GM19467 (cell line): ENCODE results near the gene HOXB9.

Source experiments
- ATAC-seq: cut with Tn5 transposase; IDR thresholded peaks from one replicate; pipeline ENCODE4 v1.9.1; 2021; ENCODE audit warnings: mild to moderate bottlenecking, moderate library complexity; ENCODE audit not compliant: unreplicated experiment

HOXB9 gene

DNA sequence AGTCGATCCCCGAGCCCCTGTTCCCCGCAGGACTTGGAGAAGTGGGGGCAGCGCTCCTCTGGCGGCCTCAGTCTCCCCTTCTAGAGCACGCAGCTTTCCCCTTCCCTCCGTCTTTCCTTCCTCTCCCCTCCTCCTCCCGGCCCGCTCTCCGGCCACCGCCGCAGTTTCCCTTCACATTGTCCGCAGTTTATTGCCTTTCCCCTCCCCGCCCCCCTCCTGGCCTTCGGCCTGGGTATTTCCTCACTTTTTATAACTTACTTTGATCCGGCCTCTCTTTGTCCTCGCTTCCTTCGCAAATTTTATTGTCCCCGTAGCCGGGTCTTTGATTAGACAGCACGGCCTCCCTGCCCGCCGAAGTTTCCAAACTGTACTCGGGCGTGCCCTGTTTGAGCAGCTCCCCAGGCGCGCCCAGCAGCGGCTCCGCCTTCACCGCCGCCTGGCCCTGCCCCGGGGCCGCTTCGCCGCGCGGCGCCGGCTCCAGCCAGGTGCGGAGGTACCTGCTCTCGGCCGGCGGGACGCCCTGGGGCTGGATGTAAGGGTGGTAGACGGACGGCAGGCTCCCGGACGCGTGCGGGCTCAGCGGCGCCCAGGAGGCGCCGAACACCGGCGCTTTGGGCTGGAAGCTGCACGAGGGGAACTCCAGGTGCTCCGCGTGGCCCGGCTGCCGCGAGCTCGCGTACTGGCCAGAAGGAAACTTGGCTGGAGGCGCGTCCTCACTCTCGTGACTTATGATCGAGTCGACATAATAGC is 488 bp downstream of the HOXB9 start:
- ATAC-seq = no peak

DNA sequence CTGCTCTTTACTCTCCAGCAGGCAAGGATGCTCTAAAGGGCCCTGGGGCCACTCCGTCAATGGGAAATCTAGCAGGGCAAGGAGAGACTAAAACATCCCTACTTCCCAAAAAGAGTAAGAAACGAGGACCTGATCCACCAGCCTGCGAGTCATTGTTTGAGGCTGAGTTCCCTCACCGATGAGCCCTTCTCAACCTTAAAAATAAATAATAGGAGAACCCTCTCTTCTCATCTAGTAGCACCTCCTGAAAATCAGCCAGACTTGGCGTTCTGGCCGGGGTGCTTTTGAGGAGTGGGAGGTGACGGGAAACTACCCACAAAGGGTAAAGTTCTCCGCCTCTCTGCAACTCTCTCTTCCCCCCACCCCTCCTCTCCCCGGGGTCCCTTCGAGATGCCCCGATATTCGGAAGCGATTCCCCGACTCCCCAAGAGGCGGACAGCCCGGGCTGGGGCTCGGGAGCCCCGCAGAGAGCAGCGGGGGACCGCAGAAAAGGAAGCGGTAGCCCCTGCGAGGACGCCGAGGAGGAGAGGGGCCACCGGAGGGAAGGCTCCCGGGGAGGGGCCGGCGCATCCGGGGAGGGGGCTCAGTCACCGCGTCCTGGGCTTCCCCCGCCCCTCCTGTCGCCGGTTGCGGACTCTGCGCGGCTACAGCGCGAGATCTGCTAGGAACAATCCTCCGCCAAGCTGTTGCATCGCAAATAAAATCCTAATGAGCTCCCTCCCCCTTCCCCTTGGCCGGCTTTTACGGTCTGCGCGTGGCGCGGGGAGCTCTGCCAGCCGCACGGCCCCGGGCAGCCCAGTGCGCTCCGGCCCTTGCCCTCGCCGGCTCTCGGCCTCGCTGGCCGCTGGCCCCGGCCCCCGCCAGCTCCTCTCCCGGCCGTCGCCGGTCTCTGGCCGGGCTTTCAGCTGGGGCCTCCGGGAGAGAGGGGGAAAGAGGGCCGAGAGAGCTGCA is 1.3 kb downstream of the HOXB9 start:
- ATAC-seq = no peak

- no peak for ATAC-seq
Measured at GRCh38 chr17:48624118-48624517, 2.0 kb downstream of the HOXB9 start.

DNA sequence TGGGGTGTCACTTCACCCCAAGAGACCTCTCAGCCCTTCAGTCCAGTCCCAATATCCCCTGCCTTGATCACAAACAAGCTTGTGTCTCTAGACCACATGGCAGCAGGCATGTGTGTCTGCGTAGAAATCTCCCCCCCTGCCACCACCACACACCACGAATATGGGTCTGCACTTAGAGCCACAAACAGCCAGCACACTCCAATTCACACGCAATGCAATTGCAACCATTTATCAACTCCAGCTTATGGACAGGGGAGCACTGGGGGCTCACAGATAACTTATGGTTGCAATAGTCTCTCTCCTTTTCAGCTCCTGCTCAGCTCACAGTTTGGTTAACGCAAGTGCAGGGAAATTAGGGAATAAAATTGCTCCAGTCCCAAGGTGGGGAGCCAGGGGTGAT is 2.6 kb downstream of the HOXB9 start:
- no peak for ATAC-seq

- no peak for ATAC-seq
Measured at GRCh38 chr17:48622857-48623256, 3.3 kb downstream of the HOXB9 start.

DNA sequence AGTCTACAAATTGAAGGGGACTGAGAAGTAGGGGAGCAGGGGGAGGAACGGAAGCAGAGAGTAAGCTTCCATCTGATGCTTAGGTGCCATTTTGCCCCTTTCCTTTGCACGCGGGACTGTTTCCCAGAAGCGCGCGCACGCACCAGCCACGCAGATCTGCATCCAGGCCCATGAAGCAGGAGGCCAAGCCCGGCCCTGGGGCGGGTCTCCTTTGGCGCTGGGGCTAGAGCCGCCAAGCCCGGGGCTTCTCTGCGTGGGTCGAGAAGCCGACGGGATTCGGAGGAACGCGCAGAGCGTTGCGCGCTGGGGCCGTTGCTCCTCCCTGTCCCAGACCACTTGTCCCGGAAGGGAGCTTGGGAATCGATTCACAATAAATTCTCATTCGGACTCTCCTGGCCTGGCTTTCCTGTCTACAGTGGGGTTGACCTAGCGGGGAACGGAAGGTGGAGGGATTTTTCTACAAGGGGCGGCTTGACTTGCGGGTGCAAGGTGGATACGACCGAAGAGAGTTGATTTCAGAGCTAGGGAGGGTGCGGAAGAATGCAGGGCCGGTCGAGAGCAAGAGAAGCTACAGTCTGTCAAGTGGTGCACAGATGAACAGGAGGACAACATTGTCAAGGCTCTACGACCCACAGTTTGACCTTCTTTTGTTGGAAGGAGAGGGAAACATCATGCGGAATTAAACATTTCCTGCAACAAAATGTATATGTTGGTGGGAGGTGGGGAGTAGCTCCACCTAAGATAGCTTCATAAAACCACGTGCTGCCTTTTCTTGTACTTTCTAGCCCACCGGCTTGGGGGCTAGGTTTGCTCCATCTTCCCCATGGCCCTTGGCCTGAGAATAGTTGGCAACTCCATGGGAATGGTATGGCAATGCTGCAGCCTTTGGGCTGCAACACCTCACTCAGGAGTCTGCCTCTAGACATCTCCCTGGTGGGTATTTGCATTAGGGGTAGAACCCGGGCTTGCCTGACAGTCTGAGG is 4.5 kb downstream of the HOXB9 start:
- no peak for ATAC-seq

GRCh38 chr17:48620461-48621139 is 5.6 kb downstream of the HOXB9 start:
- no peak for ATAC-seq

- no peak for ATAC-seq
Measured at GRCh38 chr17:48619826-48620449, 6.2 kb downstream of the HOXB9 start.

DNA sequence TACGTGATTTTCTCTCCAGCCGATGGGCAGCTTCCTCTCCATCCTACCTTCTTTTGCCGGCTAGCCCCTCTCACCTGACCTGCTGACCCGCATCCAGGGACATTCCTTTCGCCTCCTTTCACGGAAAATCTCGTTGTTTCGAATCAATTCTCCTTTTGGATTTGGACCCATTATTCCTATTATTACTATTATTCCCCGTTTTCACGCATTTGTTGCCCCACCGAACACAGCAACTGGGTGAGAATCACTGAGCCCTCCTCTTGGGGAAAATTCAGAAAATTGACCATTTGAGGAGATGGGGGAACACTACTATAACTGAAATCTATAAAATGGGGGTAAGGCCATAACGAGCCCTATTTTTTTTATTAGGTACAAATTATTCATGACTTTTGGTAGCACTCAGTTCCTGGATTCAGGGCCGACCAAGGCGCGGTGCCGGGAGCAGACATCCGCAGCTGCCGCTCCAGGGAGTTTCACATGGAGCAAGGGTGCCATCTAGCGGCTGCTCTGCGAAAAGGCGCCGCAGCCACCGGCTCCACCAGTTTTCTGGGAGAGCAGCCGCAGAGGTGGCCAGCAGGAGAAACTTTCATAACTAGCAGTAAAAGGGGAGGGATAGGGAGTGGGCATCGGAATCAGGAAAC is 7.8 kb downstream of the HOXB9 start:
- ATAC-seq = no peak

- no peak for ATAC-seq
Measured at GRCh38 chr17:48617471-48618255, 8.5 kb downstream of the HOXB9 start.

GRCh38 chr17:48616717-48617470 is 9.3 kb downstream of the HOXB9 start:
- no peak for ATAC-seq

- ATAC-seq = no peak
Measured at GRCh38 chr17:48615963-48616716, 10.0 kb downstream of the HOXB9 start.

DNA sequence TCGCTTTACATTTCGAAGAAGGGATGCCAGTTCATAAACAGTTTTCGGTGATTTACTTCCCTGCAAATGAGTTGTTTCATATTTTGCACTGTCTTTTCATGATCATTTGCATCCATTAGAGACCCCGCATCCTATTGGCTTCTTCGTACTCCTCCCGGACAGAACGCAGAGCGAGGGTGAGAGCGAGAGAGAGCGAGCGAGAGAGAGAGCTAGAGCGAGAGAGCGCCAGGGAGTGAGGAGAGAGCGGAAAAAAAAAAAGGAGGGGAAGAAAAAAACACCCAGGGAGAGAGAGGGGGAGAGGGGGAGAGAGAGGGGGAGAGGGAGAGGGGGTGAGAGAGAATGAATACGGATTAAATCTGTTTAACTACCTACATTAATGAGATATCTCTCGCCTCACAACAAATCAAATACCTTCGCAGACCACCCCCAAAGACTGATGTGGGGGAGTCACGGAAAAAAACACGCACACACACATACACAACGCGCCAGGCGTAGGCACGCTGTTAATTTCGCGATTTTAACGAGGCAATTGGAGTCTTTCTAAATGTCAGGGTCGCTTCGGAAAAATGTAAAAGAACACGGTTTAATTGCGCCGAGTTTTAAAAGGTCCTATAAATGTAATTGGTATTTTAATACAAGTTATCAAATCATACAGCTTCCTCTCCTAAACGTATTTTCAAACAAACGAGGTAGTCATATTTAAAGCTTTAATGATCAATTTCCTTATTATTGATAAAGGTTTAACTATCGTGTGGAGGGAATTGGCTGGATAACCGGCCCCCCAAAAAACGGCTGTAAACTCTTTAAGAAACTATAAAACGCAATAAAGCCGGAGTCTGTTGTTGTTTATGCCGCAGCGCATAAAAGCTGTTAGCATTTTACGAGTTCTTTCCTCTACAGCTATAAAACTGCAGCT is 10.9 kb downstream of the HOXB9 start, which contains the start of gene HOXB8:
Gene HOXB8 (minus strand): TSS at position 246 of the 916 bp plus-strand sequence. CDS start 588 bp downstream, outside the sequence.
- no peak for ATAC-seq

- ATAC-seq = no peak
Measured at GRCh38 chr17:48613862-48614694, 12.1 kb downstream of the HOXB9 start.
